Pancreas (tissue), 10 donors: ENCODE results near the gene EGLN1. TPM values are rescaled to one million over a fixed set of nuclear protein-coding genes. Genes with fewer than 3 reads are reported as not detected.

ENCODE experiments used
- ATAC-seq, 4 donors: fragments of 200-7000 bp; cut with Tn5 transposase; one replicate each; pipeline versions ENCODE4 v1.8.0 to v1.9.1; 2020; ENCODE audit warnings: mild to moderate bottlenecking in 4 of 4, moderate library complexity in 4 of 4
- DNase-seq, 6 donors: peaks; one replicate each; pipeline ENCODE4 v3.0.0-alpha.2; 2020
- FAIRE-seq: peaks from 2 replicates; lab custom pipeline; 2012; peaks lifted over from hg19 to GRCh38; lab: Jason Lieb, UNC
- H3K27ac ChIP-seq, 4 donors: fragments of 200-600 bp; sonication (generic); 1 replicate in 3 of 4; 2 replicates in 1 of 4; pipeline versions ENCODE4 v1.5.0 to v1.8.0; 2020
- H3K27me3 ChIP-seq, 4 donors: fragments of 200-600 bp; one replicate each; pipeline ENCODE4 v1.8.0; 2021
- H3K36me3 ChIP-seq, 3 donors: fragments of 200-600 bp; sonication (generic) in 1 of 3; one replicate each; pipeline versions ENCODE4 v1.5.0 to v1.8.0; 2020 to 2021
- H3K4me1 ChIP-seq, 3 donors: fragments of 200-600 bp; one replicate each; pipeline ENCODE4 v1.8.0; 2021
- H3K4me3 ChIP-seq, 4 donors: fragments of 200-600 bp; sonication (generic) in 2 of 4; one replicate each; pipeline versions ENCODE4 v1.5.0 to v1.8.0; 2020 to 2021
- H3K9me3 ChIP-seq, 4 donors: fragments of 200-600 bp; one replicate each; pipeline ENCODE4 v1.8.0; 2021
- CTCF ChIP-seq, 4 donors: fragments of 200-600 bp; sonication (generic) in 3 of 4; IDR thresholded peaks; one replicate each; pipeline versions ENCODE4 v1.5.0 to v1.8.0; 2021; ENCODE audit warnings: antibody characterized with exemption in 4 of 4
- WGBS, 2 donors: extraction: QIAGEN DNeasy Blood & Tissue Kit; methylation state at CpG; one replicate each; pipeline ENCODE4 v1.1.7; 2013; 5-methylcytosine and 5-hydroxymethylcytosine counted together
- intact Hi-C, 3 donors: fragments of 100-400 bp; cut with DNase I; formaldehyde crosslinking; loops; one replicate each; pipeline versions ENCODE4 v1.11.1 to v1.14.2; 2022
- polyA plus RNA-seq, 2 donors: library from polyadenylated mRNA; stranded (reverse); fragments of 200-250 nt; gene quantifications; one replicate each; pipeline ENCODE4 v1.2.3, GENCODE V29; 2013
- total RNA-seq, 6 donors: library from RNA; stranded (reverse); fragmentation: NEBNext Ultra II Directional in 4 of 6; extraction: Animal tissue kit (Norgen Biotek cat#: 25700) in 4 of 6; gene quantifications; one replicate each; pipeline versions ENCODE4 v1.2.1 to v1.2.4, GENCODE V29; 2021 to 2023
- donor health status: healthy with polysubstance abuse.
- donor health status: DM: no; HTN: no; CAD: no; lungs with moderate emphysema.
- donor health status: DM: no; HTN: no; CAD: no.
- donor health status: control.
- donor health status: control.
- donor health status: Bipolar disorder and iron deficiency.
- donor health status: DM: yes; HTN: yes; CAD: no.
- donor health status: DM: no; HTN: no; CAD: no.
- donor health status: DM: no; HTN: no; CAD: no.
- donor health status: DM: yes; HTN: yes; CAD: no.

Gene EGLN1
- total and polyA plus RNA-seq, 8 donors = 6.8 to 27.0 (median 16.7) TPM

GRCh38 chr1:231410036-231410612 lies 12.0 kb downstream of the EGLN1 start:
- Histone ChIP-seq H3K9me3 (no peaks in the 10 kb centered on the region), H3K27me3 (no peaks in the 10 kb centered on the region), H3K27ac (no peak overlapping the region), H3K36me3 (no peaks in the 10 kb centered on the region), H3K4me3 (no peak overlapping the region), H3K4me1 (peaks cover 18 to 58% (median 38%) of the 10 kb centered on the region in 3 donors)
- no peak for TF ChIP-seq CTCF (IDR thresholded peaks at IDR 0.05)
- WGBS, 2 donors = 77 to 82% methylated on average over 2 of the region's 2 CpGs
- no peak for ATAC-seq
- intact Hi-C loops = loop anchor here in 1 of 3 donors (10.0 kb wide), 1 partner anchor 45 kb away; no protein-coding TSS in a partner anchor
- FAIRE-seq = no peak
- DNase-seq = no peak

GRCh38 chr1:231408528-231409094 lies 13.5 kb downstream of the EGLN1 start:
- no peak for FAIRE-seq
- intact Hi-C loops = no loop called here
- Histone ChIP-seq H3K4me1 (peaks cover 18 to 49% (median 34%) of the 10 kb centered on the region in 3 donors), H3K4me3 (no peak overlapping the region), H3K36me3 (no peaks in the 10 kb centered on the region), H3K27ac (peak overlapping the region in 2 of 4 donors; percentile 13 to 41), H3K27me3 (no peaks in the 10 kb centered on the region), H3K9me3 (no peaks in the 10 kb centered on the region)
- DNase-seq = no peak
- 76 to 80% methylated on average over 6 of the region's 6 CpGs for WGBS, 2 donors
- peak in 1 of 4 donors; percentile 28 for ATAC-seq
- no peak for TF ChIP-seq CTCF (IDR thresholded peaks at IDR 0.05)

GRCh38 chr1:231407547-231408396 lies 14.3 kb downstream of the EGLN1 start:
- no peaks in the 10 kb centered on the region for H3K36me3 ChIP-seq
- peak overlapping the region in 1 of 4 donors; percentile 41 for H3K27ac ChIP-seq
- H3K9me3 ChIP-seq = no peaks in the 10 kb centered on the region
- no peak for FAIRE-seq
- peaks cover 18 to 44% (median 34%) of the 10 kb centered on the region in 3 donors for H3K4me1 ChIP-seq
- no peaks in the 10 kb centered on the region for H3K27me3 ChIP-seq
- TF ChIP-seq CTCF (IDR thresholded peaks at IDR 0.05) = no peak
- H3K4me3 ChIP-seq = no peak overlapping the region
- WGBS, 2 donors = 21 to 22% methylated on average over 6 of the region's 6 CpGs
- intact Hi-C loops = no loop called here
- ATAC-seq = peak; percentile 61 to 92 (median 78)
- no peak for DNase-seq

- TF ChIP-seq CTCF (IDR thresholded peaks at IDR 0.05) = no peak
- Histone ChIP-seq H3K4me1 (peaks cover 18 to 44% (median 34%) of the 10 kb centered on the region in 3 donors), H3K27me3 (no peaks in the 10 kb centered on the region), H3K9me3 (no peaks in the 10 kb centered on the region), H3K27ac (peak overlapping the region in 1 of 4 donors; percentile 14), H3K4me3 (no peak overlapping the region), H3K36me3 (no peaks in the 10 kb centered on the region)
- WGBS, 2 donors = 55 to 57% methylated on average over 3 of the region's 3 CpGs
- ATAC-seq = no peak
- no peak for FAIRE-seq
- DNase-seq = no peak
- intact Hi-C loops = no loop called here
These were observed 15.0 kb downstream of the EGLN1 start for GRCh38 chr1:231407049-231407448.
